Measurements from ENCODE around the gene R3HDM4. TPM values are rescaled to one million over a fixed set of nuclear protein-coding genes. Genes with fewer than 3 reads are reported as not detected.

Gene R3HDM4
- total and polyA plus RNA-seq, 9 of the 15 experiments (the other 6 are each of a cell fraction or from before 2014, with no cell fraction given): 3.2 to 154 (median 59.0) TPM

GRCh38 chr19:926589-927350, 13.8 kb upstream of the R3HDM4 start (continued):
- TF ChIP-seq FOXA1 (IDR thresholded peaks at IDR 0.05; ENCODE audit: borderline replicate concordance): no peak
- TF ChIP-seq CHD4 (IDR thresholded peaks at IDR 0.05; ENCODE audit: insufficient read depth, insufficient replicate concordance, low read depth, low read length, poor library complexity, severe bottlenecking): peak; percentile 47
- TF ChIP-seq NCOA6 (IDR thresholded peaks at IDR 0.05): no peak
- TF ChIP-seq ZNF431 (CRISPR knock-in tag; IDR thresholded peaks at IDR 0.05): no peak
- no peak for TF ChIP-seq SLC30A9 (CRISPR knock-in tag; IDR thresholded peaks at IDR 0.05)
- TF ChIP-seq E2F3 (CRISPR knock-in tag; IDR thresholded peaks at IDR 0.05): no peak
- TF ChIP-seq HNRNPK (IDR thresholded peaks at IDR 0.05; ENCODE audit: low read depth, low read length, poor library complexity, severe bottlenecking): no peak
- TF ChIP-seq MTA1 (IDR thresholded peaks at IDR 0.05; ENCODE audit: borderline replicate concordance): no peak
- no peak for TF ChIP-seq MAFF (IDR thresholded peaks at IDR 0.05; ENCODE audit: low read length)
- TF ChIP-seq MEF2A (IDR thresholded peaks at IDR 0.05; ENCODE audit: control insufficient read depth, low read depth, low read length): no peak
- TF ChIP-seq ZNF655 (CRISPR knock-in tag; IDR thresholded peaks at IDR 0.05): no peak
- TF ChIP-seq CHAMP1 (IDR thresholded peaks at IDR 0.05): no peak
- peak in 1 of 2 experiments; percentile 20; a peak in 1 of 4 replicates for TF ChIP-seq MAZ (CRISPR knock-in tag; conservative IDR thresholded peaks at IDR 0.05 in 1 of 2, IDR thresholded peaks at IDR 0.05 in 1 of 2)
- no peak for TF ChIP-seq ZNF609 (CRISPR knock-in tag; IDR thresholded peaks at IDR 0.05; ENCODE audit: borderline replicate concordance)
- no peak for TF ChIP-seq IRF2 (CRISPR knock-in tag; IDR thresholded peaks at IDR 0.05)
- TF ChIP-seq GTF2F1 (IDR thresholded peaks at IDR 0.05; ENCODE audit: low read depth, low read length): no peak
- TF ChIP-seq KAT2B (IDR thresholded peaks at IDR 0.05; ENCODE audit: low read depth, low read length): no peak
- no peak for TF ChIP-seq NRF1 (conservative IDR thresholded peaks at IDR 0.05 in 1 of 2, IDR thresholded peaks at IDR 0.05 in 1 of 2)
- no peak for TF ChIP-seq CEBPG (CRISPR knock-in tag; IDR thresholded peaks at IDR 0.05)
- peak; percentile 26 to 59; a peak in 2 of 4 replicates for TF ChIP-seq CEBPG (tag; conservative IDR thresholded peaks at IDR 0.05 in 1 of 2, IDR thresholded peaks at IDR 0.05 in 1 of 2)

Measured in K562 (cell line).